Neural cell (in vitro differentiated cells): ENCODE data around the gene RPL10A. TPM values are rescaled to one million over a fixed set of nuclear protein-coding genes. Genes with fewer than 3 reads are reported as not detected.

Experiments used
- H2AFZ ChIP-seq: fragments of 200-600, 300-800 bp; sonication (generic), shearing (Covaris generic); 2 replicates; pipeline ENCODE4 v1.6.0; 2014; ENCODE audit warnings: low read depth, mild to moderate bottlenecking, antibody characterized with exemption, low read length, moderate library complexity
- H3F3A ChIP-seq: fragments of 200-600 bp; shearing (Covaris generic); 2 replicates; pipeline ENCODE4 v1.6.1; 2016; ENCODE audit warnings: mild to moderate bottlenecking, moderate library complexity, mixed read lengths, antibody characterized with exemption, low read length; ENCODE audit not compliant: insufficient read depth, poor library complexity, severe bottlenecking
- H3K27ac ChIP-seq: fragments of 200-600, 300-800 bp; sonication (generic), shearing (Covaris generic); 2 replicates; pipeline ENCODE4 v1.5.1; 2014; ENCODE audit warnings: mild to moderate bottlenecking, low read length, moderate library complexity
- H3K27me3 ChIP-seq: fragments of 300-800, 200-600 bp; sonication (generic), shearing (Covaris generic); 2 replicates; pipeline ENCODE4 v1.6.0; 2014; ENCODE audit warnings: mild to moderate bottlenecking, low read depth, low read length, moderate library complexity; ENCODE audit not compliant: insufficient read depth
- H3K36me3 ChIP-seq: fragments of 300-800, 200-600 bp; sonication (generic), shearing (Covaris generic); 2 replicates; pipeline ENCODE4 v1.5.1; 2014; ENCODE audit warnings: mild to moderate bottlenecking, antibody characterized with exemption, low read length, moderate library complexity; ENCODE audit not compliant: insufficient read depth
- H3K4me2 ChIP-seq: fragments of 300-800, 200-600 bp; sonication (generic), shearing (Covaris generic); 2 replicates; pipeline ENCODE4 v1.6.0; 2014; ENCODE audit warnings: mild to moderate bottlenecking, low read length
- H3K4me3 ChIP-seq: fragments of 300-800, 200-600 bp; sonication (generic), shearing (Covaris generic); 2 replicates; pipeline ENCODE4 v1.5.1; 2014; ENCODE audit warnings: mild to moderate bottlenecking, low read length, moderate library complexity
- H3K79me2 ChIP-seq: fragments of 200-600 bp; shearing (Covaris generic); replicated peaks from 2 replicates; pipeline ENCODE4 v1.6.0; 2014; ENCODE audit warnings: mild to moderate bottlenecking, low read length, moderate library complexity; ENCODE audit not compliant: insufficient read depth
- H3K9ac ChIP-seq: fragments of 300-800, 200-600 bp; sonication (generic), shearing (Covaris generic); 2 replicates; pipeline ENCODE4 v1.6.1; 2016; ENCODE audit warnings: mild to moderate bottlenecking, low read length, mixed read lengths
- H3K9me2 ChIP-seq: fragments of 200-600 bp; shearing (Covaris generic); 2 replicates; pipeline ENCODE4 v1.6.1; 2016; ENCODE audit warnings: mild to moderate bottlenecking, low read length, mixed read lengths; ENCODE audit not compliant: insufficient read depth
- H3K9me3 ChIP-seq: fragments of 200-600, 300-800 bp; sonication (generic), shearing (Covaris generic); 2 replicates; pipeline ENCODE4 v1.6.1; 2016; ENCODE audit warnings: mild to moderate bottlenecking, mixed run types, low read length, moderate library complexity, mixed read lengths
- H4K20me1 ChIP-seq: fragments of 200-600 bp; shearing (Covaris generic); 2 replicates; pipeline ENCODE4 v1.6.1; 2016; ENCODE audit warnings: mild to moderate bottlenecking, mixed run types; ENCODE audit not compliant: insufficient read depth
- EP300 ChIP-seq: fragments of 450-650 bp; conservative IDR thresholded peaks from 2 replicates; pipeline ENCODE4 v1.6.1; 2014; ENCODE audit warnings: antibody characterized with exemption, mild to moderate bottlenecking, moderate library complexity; ENCODE audit not compliant: poor library complexity, severe bottlenecking
- MXI1 ChIP-seq: fragments of 450-650 bp; conservative IDR thresholded peaks from 2 replicates; pipeline ENCODE4 v1.6.1; 2014; ENCODE audit warnings: antibody characterized with exemption, mild to moderate bottlenecking; ENCODE audit not compliant: poor library complexity, severe bottlenecking
- POLR2AphosphoS5 ChIP-seq: IDR thresholded peaks from 2 replicates; pipeline ENCODE4 v1.6.1; 2012
- RAD21 ChIP-seq: fragments of 450-650 bp; conservative IDR thresholded peaks from 2 replicates; pipeline ENCODE4 v1.6.1; 2014; ENCODE audit warnings: antibody characterized with exemption, mild to moderate bottlenecking, moderate library complexity
- REST ChIP-seq: IDR thresholded peaks from 2 replicates; pipeline ENCODE4 v1.6.1; 2012; ENCODE audit warnings: borderline replicate concordance
- polyA plus RNA-seq: library from polyadenylated mRNA; depleted of rRNA; stranded (reverse); fragments of >200 nt; gene quantifications from 2 replicates; pipeline ENCODE4 v1.2.3, GENCODE V29; 2014

Gene RPL10A
- polyA plus RNA-seq, 1 donor from 2014 or later: 1,049 TPM

- TF ChIP-seq MXI1 (no peak), REST (no peak), POLR2AphosphoS5 (no peak), RAD21 (no peak), EP300 (no peak)
- Histone ChIP-seq H3K36me3 (no peaks in the 10 kb centered on the region), H2AFZ (no peak overlapping the region), H3K27ac (no peak overlapping the region), H3K27me3 (no peaks in the 10 kb centered on the region), H3K4me3 (no peak overlapping the region), H3F3A (no peaks in the 10 kb centered on the region), H3K4me2 (no peak overlapping the region), H3K79me2 (no peaks in the 10 kb centered on the region), H3K9me3 (no peaks in the 10 kb centered on the region), H4K20me1 (no peaks in the 10 kb centered on the region), H3K9me2 (no peaks in the 10 kb centered on the region), H3K9ac (no peak overlapping the region)
Measured at GRCh38 chr6:35473075-35473849, 5.1 kb downstream of the RPL10A start.

- H3K27ac ChIP-seq: no peak overlapping the region
- no peaks in the 10 kb centered on the region for H3K36me3 ChIP-seq
- H3K9me2 ChIP-seq: no peaks in the 10 kb centered on the region
- H3K79me2 ChIP-seq: no peaks in the 10 kb centered on the region
- no peak overlapping the region for H2AFZ ChIP-seq
- H4K20me1 ChIP-seq: no peaks in the 10 kb centered on the region
- H3K9ac ChIP-seq: no peak overlapping the region
- no peak for TF ChIP-seq RAD21
- no peak overlapping the region for H3K4me2 ChIP-seq
- H3K4me3 ChIP-seq: no peak overlapping the region
- H3K27me3 ChIP-seq: no peaks in the 10 kb centered on the region
- no peaks in the 10 kb centered on the region for H3F3A ChIP-seq
- H3K9me3 ChIP-seq: no peaks in the 10 kb centered on the region
Measured at GRCh38 chr6:35473850-35474130, 5.6 kb downstream of the RPL10A start.

GRCh38 chr6:35474131-35474941 lies 6.1 kb downstream of the RPL10A start:
- TF ChIP-seq MXI1 (no peak), REST (no peak)
- Histone ChIP-seq H3K4me2 (no peak overlapping the region), H2AFZ (no peak overlapping the region), H3K27me3 (no peaks in the 10 kb centered on the region), H3F3A (no peaks in the 10 kb centered on the region), H3K36me3 (no peaks in the 10 kb centered on the region), H3K9me3 (no peaks in the 10 kb centered on the region), H3K79me2 (no peaks in the 10 kb centered on the region), H3K9me2 (no peaks in the 10 kb centered on the region), H3K27ac (no peak overlapping the region), H4K20me1 (no peaks in the 10 kb centered on the region), H3K9ac (no peak overlapping the region), H3K4me3 (no peak overlapping the region)
